Activated CD4-positive, alpha-beta T cell treated with anti-CD3 and anti-CD28 coated beads for 48 hours (primary cell): ENCODE results near the gene PCGF6.

ENCODE experiments used
- DNase-seq: peaks from one replicate; pipeline ENCODE4 v3.0.0-alpha.2; 2020

Gene PCGF6

GRCh38 chr10:103254538-103255325 is 96.2 kb downstream of the PCGF6 start:
- DNase-seq = peak; percentile 40

- DNase-seq = no peak
These were observed 96.8 kb downstream of the PCGF6 start for GRCh38 chr10:103254113-103254512.
